Anterior cingulate cortex (tissue), 58 donors: Measurements from ENCODE around the gene CREB3L1.

ENCODE experiments used
- DNase-seq, 58 donors: peaks; one replicate each; lab custom pipeline; 2025; lab: John Stamatoyannopoulos, UW

The CREB3L1 gene

DNA sequence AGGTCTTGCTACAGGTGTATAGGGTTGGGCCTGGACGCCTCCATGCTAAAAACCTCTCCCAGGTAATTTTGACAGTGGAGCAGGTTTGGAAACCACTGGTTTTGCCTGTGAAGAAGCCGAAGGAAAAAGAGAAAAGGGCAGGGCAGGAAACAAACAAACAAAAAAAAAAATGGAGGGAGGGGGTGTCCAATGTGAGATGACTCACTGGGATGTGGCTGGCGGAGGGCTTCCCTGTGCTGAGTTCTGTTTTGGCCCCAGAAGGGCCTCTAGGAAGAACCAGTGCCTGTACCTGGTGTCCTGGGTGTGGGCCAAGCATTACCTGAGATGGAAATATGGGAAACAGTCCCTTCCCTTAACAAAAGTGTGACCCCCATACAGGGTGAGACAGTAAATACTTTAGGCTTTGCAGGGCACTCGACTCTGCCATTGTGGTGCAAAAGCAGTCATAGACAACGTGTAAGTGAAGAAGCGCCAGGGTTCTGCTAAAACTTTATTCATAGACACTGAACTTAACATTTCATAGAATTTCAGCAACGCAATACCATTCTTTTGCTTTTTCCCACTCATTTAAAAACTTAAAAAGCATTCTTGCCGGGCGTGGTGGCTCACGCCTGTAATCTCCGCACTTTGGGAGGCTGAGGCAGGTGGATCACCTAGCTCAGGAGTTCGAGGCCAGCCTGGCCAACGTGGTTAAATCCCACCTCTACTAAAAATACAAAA, 60.3 kb downstream of the CREB3L1 start:
- no peak for DNase-seq

DNA sequence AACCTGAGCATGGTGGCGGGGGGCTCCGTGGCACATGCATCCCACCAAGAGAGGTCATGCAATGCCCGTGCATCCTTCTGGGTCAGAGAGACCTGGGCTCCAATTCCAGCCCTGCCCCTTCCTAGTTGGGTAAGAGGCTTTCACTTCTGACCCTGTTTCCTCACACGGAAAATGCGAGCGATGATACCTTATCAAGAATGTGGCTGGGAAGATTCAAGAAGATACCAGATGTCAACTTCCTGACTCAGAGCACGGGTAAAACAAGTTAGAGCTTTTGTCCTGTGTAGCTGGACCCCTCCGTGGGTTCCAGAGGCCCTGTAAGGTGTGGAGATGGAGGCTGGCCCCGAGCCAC, 61.1 kb downstream of the CREB3L1 start:
- DNase-seq, result no peak

DNA sequence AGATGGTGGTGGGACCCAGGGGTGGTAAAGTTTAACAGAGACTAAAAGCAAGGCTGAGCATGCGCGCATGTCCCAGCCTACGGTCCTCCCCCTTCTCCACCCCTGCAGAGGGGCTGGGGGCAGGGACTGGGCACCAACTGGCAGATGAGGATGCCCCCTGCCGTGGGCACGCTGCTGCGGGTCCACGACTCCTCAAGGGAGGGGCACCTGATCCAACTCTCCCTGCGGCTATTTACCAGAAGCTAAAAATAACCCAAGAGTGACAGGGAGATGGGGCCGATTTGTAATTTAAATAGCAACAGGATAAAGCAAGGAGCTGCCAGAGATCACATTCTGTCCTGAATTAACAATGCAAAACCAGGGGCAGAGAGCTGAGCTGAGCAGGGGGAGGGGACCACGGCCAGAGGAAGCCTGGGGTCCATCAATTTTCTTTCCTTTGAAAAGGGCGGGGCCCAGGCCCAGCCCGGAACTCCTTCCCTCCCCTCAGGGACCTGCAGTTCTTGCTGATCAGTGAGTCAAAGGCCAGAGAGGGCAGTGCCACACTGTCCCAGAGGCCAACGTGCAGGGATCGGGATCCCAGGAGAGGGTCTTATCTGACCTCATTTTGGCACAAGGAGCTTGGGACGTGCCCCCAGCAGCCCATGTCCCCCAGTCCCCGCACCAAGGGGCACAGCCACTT, 61.7 kb downstream of the CREB3L1 start:
- peak in 20 of 58 donors; percentile 28 to 71 (median 45) for DNase-seq

DNA sequence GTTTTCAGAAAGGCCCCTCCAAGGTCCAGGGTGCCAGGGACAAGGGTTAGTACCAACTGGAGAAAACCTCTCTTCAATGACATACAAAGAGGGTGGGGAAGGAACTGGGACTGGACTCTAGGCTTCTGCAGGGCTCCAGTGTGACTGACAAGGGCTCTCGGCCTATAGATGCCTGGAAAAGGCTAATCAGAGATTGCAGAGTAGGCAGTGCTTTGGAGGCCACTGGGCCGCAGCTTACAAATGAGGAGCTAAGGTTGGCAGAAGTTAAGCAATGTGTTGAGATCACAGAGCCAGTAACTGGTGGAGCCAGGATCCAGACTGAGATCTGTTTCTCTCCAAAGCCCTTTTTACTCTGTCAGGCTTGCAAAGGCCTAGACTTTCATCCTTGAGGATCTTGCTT, 62.4 kb downstream of the CREB3L1 start:
- peak in 1 of 58 donors; percentile 25 for DNase-seq

DNA sequence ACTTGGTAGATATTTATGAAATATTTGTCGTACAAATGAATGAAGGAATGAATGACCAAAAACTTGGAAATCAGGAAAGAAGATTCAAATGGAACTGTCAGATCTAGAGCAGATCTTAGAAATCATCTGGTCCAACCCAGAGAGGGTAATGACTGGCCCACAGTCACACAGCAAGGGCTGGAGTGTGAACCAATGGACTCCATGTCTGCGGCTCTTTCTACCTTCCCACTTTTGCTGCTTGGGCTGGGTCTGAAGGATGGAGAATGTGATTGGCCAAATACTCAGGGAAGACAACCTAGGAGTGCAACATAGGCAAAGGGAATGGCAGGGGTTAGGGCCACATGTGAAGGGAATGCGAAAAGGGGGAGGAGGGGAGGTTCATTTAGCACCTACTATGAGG, 64.0 kb downstream of the CREB3L1 start:
- DNase-seq, result no peak

DNA sequence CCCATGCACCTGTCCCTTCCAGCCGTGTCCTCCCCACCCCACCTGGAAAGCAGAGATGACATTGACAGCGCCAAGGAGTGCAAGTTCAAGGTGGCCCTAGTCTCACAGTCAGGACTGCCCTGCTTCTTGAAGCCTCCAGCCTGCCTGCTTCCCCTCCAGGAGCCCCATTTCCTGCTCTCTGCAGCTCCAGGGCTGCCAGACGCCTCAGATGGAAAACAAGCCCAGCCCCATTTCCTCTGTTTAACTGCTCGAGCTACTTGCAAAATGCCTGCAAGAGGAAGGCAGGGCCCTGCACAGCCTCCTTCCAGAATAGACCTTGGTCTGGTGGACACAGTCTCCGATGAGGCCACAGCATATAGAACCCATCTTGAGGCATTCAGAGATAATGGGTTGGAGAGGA, 64.8 kb downstream of the CREB3L1 start:
- peak in 3 of 58 donors; percentile 26 to 43 (median 29) for DNase-seq

DNA sequence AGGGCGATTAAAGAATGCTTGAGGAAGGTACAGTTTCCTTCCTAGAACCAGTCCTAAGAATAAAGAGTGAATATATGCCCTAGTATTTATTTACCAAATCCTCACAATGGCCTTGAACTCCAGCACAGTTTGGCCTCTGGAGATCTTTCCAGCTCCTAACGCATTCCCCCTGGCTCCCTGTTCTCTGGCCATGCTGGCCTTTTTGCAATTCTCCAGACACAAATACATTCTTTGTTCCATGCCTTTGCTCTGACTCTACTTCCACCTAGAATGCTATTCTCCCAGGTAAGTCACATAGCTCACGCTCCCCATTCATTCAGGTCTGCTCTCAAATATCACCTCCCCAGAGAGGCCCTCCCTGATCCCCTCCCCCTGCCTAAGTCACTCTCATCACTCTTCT, 66.1 kb downstream of the CREB3L1 start:
- DNase-seq, result no peak

DNA sequence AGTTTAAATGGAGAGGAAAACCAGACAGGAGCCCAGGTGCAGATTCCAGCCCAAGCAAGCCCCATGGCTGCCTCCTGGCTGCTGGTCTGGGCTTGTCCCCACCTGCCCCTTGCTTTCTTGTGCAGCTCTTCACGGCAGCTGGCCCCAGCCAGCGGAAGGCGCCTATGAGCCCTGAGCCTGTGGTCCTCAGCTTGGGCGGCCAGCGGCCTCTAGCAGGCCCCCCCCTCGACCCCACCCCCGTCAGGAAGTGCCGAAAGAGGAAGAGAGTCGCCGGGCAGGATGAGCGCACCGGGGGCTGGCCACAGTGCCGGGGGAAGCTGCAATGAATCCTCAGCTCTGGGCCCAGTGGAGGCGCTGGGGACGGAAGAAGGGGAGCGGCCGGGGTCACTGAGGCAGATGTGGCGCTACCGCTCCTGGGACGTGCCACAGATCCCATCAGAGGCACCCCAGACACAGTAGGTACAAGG, 67.7 kb downstream of the CREB3L1 start:
- peak in 6 of 58 donors; percentile 29 to 42 (median 30) for DNase-seq

DNA sequence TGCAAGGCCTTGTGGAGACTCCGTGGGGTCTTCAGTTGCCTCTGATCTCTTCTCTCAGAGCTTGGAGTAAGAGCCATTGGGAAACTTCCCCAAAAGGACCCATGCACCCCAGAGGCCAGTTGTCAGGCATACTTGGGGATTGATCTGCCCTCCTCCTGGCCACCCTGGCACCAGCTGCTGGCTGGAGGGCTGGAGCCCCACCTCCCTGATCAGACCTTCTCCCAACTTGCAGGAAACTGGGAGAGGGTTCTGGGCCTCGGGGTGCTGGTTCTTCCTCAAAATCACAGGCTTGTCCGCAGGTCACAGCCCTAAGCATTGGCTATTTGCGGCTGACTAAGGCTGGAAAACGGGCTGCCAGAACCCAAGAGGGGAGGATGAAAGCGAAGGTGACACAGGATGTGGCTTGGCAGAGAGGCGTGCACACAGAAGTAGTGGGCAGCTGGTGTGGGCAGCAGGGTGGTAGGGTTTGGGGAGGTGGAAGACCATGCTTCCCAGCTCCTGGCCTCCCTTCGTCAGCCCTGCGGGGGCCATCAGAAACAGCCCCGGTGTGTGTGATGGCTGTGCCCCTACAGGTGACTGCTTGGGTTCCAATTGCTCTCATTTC, 68.5 kb downstream of the CREB3L1 start:
- DNase-seq, result no peak

DNA sequence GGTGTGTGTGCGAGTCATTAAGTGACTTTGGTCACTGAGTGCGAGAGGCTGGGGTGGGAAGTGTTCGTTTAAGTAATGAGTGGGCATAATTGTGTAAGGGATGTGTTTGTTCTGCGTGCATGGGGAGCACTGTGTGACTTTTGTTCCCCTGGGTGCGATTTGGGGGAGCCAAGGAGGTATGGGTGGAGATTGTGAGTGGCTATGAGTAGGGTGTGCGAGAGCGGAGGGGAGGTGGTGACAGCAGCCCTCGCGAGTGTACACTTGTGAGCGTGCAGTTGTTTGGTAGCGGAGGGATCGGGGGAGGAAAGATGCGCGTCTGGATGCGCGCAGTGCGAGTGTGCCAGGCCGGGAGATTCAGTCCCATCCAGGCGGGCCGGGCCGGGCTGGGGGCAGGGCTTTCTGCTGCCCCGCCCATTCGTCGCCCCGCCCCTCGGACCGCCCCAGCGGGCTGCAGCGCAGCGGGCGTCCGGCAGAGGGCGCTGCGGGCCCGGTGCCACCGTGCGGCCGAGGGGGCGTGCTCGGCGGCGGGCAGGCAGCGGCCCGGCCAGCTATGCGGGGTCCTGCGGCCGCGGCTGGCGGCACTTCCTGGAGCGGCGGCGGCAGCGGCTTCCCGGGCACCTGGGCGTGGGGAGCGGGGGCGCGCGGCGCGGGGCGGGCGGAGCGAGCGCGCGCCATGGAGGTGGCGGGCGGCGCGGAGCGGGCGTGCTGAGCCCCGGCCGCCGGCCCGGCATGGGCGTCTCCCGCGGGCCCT, 69.6 kb downstream of the CREB3L1 start, which contains the start of gene DGKZ:
Gene DGKZ (plus strand): TSS at position 578 of the 751 bp plus-strand sequence. CDS start 197 bp downstream, outside the sequence.
- peak in 57 of 58 donors; percentile 39 to 92 (median 80) for DNase-seq

DNA sequence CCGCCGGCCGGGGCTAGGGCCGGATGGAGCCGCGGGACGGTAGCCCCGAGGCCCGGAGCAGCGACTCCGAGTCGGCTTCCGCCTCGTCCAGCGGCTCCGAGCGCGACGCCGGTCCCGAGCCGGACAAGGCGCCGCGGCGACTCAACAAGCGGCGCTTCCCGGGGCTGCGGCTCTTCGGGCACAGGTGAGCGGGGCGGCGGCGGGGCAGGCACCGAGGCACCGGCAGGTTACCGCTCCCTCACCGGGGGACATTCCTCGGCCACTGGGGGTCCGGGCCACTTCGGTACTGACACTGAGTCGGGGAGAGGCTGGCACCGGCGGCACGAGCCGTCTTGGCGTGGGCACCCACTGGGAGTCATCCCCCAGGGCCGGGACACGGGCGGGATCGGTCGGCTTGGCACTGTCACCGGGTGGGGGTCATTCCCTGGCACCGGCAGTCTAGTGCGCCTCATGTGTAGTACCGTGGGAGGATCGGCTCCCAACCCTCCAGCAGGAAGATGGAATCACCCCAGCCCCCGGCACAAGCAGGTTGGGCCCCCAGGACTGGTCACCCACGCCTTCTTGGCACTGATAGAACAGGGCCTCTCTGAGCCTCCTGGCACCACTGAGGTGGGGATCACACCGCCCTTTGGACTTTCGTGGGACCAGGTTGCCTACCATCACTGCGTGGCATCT, 70.3 kb downstream of the CREB3L1 start:
- DNase-seq, result peak in 1 of 58 donors; percentile 37

DNA sequence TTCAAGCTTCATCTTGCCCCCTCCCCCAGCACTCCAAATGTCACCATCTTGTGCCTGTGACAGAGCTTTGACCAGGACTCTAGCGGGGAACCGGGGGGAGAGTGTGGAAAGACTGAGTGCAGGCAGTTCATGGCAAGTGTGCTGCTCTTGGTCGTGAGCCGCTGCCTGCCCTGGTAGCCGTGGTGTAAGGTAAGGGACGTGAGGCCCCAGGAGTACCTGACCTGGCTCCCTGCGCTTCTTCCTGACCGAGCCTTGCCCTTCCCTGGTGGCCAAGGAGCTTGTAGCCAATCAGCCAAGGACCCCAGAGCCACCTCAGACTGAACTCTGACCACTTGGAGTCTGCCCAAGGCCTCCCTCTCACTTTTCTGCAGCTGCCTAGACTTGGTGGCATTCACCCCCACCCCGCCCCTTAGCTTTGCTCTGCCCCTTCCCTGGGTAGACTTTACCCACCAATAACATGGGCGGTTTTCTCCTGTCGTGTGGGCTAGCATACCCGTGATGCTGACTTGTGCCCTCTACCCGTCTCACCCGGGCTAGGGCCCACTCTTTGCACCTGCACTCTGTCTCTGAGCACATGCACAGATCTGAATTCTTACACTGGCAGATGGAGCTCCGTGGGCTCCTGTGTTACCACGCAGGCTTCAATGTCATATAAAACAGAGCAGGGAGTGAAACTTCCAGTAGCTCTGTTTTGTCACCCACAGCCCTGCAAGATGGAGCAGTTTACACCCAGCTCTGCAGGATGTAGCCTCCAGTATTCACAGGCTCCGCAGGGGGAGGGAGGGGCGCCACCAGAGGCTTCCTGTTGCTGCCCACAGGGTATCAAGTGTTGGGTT, 71.3 kb downstream of the CREB3L1 start:
- peak in 2 of 58 donors; percentile 34 to 62 for DNase-seq

DNA sequence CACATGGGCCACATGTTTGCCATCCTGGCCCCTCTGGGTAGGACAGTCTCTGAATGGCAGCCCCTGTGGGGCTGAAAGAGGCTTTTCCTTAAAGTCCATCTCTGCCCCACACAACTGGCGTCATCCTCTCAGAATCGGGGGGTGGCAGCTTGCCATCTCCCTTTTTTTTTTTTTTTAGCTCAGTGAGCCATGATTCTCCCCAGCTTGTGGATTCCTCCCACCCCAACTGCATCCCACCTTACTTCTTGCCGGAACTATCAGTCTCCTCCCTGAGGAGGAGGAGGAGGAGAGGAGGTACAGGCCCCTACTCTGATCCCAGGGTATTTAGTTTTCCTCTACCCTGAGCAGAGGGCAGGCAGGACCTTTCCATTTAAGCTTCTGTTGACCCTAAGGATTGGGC, 73.2 kb downstream of the CREB3L1 start:
- peak in 4 of 58 donors; percentile 20 to 52 (median 38) for DNase-seq

DNA sequence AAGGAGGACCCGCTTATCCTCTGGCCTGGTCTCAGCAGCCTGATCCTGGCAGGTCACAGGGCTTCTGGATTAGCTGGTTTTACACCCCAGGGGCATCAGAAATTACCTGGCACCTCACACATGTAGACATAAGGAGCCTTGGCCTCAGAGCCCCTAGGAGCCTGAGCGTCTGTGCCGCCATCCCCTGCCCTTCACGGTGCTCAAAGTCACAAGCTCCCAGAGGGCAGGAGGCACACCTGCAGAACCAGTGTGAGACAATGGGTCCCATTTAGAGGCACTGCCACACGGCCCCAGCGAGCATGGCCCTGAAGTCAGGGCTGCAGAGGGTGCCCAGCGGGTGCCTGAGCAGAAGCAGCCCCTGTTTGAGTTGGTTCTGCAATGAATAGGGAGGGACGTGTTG, 73.7 kb downstream of the CREB3L1 start:
- DNase-seq, result no peak

DNA sequence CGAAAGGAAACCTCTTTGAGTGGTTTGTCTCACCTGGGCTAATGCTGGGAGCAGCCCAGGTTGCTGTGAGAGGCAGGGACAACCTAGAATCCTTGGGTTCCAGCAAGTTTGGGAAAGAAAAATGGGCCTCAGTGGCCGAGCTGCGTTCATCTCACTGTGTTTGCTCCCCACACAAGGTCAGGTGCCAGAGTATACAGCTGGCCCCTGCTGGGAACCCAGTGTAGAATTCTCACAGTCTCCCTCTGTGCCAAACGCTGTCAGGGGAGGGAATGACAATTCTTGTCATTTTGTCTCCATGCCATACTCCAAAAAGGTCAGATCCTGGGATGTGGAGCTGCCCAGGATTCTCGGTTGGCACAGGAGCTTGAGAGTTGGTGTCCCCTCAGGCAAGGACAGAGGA, 74.1 kb downstream of the CREB3L1 start:
- DNase-seq, result no peak

DNA sequence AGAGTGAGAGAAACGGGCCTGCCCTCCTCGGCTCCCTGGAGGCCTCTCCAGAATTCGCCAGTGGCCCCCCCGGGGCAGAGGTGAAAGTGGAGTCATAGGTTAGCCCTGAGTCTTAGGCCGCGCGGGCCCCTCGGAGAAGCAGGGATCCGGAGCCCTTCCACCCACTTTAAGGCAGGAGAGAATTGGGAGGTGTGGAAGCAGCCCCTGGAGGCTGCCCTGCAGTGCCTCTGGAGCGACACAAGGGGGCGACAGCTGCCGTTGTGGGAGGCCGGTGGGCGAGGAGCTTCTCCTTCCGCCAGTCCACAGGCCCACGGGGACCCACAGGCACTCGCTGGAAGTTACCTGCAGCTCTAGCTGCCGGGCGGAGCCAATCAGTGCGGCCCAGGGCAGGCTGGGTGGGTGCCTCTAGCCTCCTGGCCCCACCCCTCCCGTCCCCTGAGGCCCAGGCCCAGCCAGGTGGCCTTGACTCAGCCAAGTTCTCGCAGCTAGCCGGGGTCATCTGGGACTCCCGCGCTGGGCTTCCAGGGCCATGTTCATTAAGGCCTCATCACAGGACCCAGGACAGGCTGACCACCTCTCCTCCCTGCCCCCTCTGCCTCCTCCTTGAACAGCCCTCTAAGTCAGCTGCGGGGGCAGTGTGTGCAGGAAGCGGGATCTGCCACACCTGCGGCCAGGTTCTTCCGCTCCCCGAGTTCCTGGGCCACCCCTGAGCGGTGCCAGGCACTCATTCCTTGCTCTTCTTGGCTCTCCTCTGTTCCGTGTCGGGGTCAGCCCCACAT, 74.8 kb downstream of the CREB3L1 start:
- peak in 28 of 58 donors; percentile 23 to 70 (median 37) for DNase-seq

DNA sequence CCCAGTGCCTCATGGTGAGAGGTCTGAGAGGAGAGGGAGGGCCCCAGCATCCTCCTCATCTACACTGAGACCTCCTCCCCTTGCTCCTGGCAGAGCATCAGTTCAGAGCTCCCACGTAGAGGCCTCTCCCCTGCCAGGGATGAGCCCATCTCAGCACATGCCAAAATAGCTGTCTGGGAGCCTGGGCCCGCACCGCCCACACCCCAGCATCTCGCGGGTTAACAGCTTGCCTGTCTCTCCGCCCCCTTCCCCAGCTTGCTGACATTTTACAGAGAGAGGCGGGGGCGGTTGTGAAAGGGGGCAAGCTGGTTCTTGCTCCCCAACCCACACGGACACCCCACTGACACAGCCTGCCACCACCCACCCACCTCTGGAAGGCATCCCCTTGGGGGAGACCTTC, 76.2 kb downstream of the CREB3L1 start:
- peak in 31 of 58 donors; percentile 25 to 79 (median 45) for DNase-seq

DNA sequence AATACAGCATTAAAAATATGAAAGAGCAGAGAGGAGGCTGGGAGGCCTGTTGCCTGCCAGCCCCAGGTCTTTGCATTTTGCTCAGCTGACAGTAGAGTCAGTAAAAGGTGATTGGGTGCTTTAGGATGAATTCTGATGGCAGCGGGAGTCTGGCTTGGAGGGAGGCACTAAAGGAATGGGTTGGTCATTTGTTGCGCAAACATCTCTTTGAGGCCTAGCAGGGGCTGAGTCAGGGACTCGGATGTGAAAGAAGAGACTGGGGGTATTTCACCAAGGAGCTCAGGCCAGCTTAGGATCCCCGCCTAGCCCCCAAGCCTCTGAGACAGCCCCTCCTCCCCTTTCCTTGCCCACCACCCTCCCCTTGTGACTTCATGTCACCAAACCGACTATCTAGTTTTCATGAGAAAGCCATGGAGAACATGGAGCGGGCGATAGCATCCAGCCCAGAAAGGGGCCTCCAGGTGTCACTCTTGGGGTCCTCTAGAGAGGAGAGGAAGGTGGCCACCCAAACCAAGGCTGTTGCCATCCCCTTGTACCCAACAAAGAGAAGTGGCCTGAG, 79.5 kb downstream of the CREB3L1 start:
- no peak for DNase-seq
